ENCODE measurements around the gene FRMD5.

GRCh38 chr15:43881245-43881644 is 313.8 kb downstream of the FRMD5 start:
- TF ChIP-seq, protein P1, sequence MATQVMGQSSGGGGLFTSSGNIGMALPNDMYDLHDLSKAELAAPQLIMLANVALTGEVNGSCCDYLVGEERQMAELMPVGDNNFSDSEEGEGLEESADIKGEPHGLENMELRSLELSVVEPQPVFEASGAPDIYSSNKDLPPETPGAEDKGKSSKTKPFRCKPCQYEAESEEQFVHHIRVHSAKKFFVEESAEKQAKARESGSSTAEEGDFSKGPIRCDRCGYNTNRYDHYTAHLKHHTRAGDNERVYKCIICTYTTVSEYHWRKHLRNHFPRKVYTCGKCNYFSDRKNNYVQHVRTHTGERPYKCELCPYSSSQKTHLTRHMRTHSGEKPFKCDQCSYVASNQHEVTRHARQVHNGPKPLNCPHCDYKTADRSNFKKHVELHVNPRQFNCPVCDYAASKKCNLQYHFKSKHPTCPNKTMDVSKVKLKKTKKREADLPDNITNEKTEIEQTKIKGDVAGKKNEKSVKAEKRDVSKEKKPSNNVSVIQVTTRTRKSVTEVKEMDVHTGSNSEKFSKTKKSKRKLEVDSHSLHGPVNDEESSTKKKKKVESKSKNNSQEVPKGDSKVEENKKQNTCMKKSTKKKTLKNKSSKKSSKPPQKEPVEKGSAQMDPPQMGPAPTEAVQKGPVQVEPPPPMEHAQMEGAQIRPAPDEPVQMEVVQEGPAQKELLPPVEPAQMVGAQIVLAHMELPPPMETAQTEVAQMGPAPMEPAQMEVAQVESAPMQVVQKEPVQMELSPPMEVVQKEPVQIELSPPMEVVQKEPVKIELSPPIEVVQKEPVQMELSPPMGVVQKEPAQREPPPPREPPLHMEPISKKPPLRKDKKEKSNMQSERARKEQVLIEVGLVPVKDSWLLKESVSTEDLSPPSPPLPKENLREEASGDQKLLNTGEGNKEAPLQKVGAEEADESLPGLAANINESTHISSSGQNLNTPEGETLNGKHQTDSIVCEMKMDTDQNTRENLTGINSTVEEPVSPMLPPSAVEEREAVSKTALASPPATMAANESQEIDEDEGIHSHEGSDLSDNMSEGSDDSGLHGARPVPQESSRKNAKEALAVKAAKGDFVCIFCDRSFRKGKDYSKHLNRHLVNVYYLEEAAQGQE (IDR thresholded peaks at IDR 0.05; ENCODE audit: low read depth): no peak
- TF ChIP-seq ZNF274 (IDR thresholded peaks at IDR 0.05; ENCODE audit: low read depth, low read length) (no peak), CTCF (IDR thresholded peaks at IDR 0.05 in 2 of 3, conservative IDR thresholded peaks at IDR 0.05 in 1 of 3; ENCODE audit: borderline replicate concordance in 1 of 3, insufficient read depth in 1 of 3, low read depth in 2 of 3, low read length in 2 of 3) (no peak), RAD21 (IDR thresholded peaks at IDR 0.05; ENCODE audit: low read depth) (no peak), POLR2AphosphoS5 (IDR thresholded peaks at IDR 0.05; ENCODE audit: low read depth, low read length) (no peak), SP1 (IDR thresholded peaks at IDR 0.05; ENCODE audit: low read depth) (no peak)
